Stimulated activated CD4-positive, alpha-beta T cell treated with anti-CD3 and anti-CD28 coated beads, Interleukin-12 subunit alpha, Interleukin-12 subunit beta, amount 100 ng/mL, for 48 hours (primary cell): Measurements from ENCODE around the gene CLTCL1.
"Not testable (repeated sequence)": the region's sequence is repeated elsewhere in the genome, so short reads cannot be mapped to it uniquely, and the experiment has no call there.

Experiments used
- DNase-seq, 3 donors: peaks; one replicate each; pipeline ENCODE4 v3.0.0-alpha.2; 2020; ENCODE audit warnings: low read depth in 2 of 3, low spot score in 1 of 3

Gene CLTCL1

GRCh38 chr22:19291580-19292457 is at the start of gene CLTCL1:
Gene CLTCL1, minus strand, starts transcription at chr22:19291719. Its CDS starts 78 bp downstream, at chr22:19291641.
- DNase-seq, result peak; percentile 41 to 72 (median 47)

DNA sequence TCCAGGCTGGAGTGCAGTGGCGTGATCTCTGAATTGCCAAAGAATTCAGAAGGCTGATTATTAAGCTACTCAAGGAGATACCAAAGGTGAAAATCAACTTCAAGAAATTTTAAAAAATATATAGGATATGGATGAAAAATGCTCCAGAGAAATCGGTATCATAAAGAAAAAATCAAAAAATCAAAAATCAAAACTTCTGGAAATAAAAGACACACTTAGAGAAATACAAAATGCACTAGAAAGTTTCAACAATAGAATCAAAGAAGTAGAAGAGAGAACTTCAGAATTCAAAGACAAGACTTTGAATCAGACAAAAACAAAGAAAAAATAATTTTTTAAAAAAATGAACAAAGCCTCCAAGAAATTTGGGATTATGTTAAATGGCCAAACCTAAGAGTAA is 45.6 kb upstream of the CLTCL1 start:
- DNase-seq, result no peak

DNA sequence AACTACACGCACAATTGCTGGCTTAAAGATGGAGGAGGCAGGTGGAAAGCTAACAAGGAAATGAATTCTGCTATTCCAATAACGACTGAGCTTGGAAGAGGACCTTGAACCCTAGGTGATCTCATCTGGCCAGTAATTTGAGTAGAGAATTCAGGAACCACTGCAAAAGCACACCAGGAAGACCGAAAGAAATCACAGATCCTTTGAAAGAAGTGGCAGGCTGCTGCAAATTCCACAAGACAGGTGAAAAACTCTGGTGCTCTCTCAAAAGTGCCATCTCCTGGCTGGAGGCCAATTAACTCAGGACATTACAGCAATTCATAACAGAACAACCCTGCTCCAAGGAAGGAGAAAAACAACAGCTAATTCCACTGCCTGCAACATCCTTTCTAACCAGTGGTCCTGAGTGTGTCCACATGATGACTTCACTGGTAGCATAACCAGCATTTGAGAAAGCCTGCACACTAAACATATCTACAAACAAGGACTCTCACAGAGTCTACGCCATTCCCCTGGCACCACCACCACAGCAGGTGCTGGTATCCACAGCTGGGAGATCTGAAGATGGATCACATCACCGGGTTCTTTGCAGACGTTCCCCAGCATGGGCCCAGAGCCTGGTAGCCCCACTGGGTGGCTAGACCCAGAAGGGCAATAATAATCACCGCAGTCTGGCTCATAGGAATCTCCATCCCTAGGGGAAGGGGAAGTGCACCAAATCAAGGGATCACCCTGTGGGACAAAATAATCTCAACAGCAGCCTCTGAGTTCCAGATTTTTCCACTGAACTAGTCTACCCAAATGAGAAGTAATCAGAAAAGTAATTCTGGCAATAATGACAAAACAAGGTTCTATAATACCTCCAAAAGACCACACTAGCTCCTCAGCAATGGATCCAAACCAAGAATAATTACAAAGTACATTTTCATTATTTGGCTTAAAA is 44.9 kb upstream of the CLTCL1 start:
- DNase-seq, result no peak

DNA sequence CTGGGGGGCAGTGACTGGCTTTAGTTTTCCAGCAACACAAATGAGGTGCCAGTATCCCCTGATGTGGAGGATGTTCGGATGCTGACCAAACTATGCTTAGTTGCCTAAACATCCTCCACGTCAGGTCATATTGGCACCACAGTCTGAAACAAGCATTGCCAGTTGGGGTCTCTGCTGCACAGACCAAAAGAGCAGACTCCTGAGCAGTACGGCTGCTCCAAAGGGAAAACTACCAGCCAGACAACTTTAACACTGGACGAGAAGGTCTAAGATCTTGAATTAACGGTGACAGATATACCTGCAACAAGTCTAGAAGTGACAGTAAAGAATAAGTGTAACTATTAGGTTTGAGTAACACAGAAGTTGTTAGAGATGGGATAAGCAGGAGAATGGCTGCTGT is 40.5 kb upstream of the CLTCL1 start:
- DNase-seq, result no peak

DNA sequence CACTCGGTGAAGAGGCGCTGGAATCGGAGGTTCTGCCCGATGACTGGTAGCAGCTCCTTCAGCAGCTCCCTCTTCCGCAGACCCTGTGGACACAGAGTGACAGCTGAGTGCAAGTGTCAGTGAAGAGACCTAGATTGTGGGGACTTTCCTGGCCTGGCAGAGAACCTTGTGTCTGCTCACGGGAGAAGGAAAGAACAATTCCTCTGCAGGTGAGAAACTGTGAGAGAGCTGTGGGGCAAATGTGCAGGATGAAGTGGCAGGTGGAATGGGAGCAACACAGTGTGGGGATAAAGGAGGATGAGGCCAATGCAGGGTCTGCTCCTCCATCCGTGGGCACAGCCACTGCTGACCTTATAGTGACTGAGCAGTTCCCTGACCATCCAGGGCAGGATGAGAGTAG is 40.0 kb upstream of the CLTCL1 start:
- DNase-seq, result no peak

DNA sequence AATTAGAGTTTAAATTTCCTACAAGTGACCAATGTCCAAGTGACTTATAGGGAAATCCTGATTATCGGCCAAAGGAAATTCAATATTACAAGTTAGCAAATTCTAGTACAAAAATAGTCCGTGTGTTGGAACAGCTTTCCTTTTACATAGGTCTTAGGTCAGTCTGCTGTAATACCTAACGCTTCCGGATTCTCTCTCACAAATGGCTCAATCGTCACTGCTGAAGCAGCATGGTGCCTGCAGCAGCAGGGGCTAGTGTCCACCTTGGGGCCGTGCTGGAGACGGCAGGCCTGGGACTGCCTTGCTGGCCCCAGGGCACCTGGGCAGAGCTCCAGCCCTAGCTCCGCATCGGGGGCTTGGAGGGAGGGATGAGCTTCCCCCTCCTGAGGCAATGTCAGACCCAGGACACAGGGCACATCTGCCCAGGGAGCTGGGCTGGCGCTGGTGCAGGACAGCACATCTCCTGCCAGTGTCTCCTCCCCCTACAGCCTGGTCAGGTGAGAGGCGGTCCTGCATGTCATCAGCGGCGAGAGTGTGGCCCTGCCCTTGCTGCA is 39.4 kb upstream of the CLTCL1 start:
- no peak for DNase-seq

DNA sequence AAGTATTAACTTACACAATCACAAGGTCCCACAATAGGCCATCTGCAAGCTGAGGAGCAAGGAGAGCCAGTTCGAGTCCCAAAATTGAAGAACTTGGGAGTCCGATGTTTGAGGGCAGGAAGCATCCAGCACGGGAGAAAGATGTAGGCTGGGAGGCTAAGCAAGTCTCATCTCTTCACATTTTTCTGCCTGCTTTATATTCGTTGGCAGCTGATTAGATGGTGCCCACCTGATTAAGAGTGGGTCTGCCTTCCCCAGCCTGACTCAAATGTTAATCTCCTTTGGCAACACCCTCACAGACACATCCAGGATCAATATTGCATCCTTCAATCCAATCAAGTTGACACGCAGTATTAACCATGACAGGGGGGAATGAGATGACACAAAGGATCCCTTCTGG is 38.7 kb upstream of the CLTCL1 start:
- not testable (repeated sequence) for DNase-seq

DNA sequence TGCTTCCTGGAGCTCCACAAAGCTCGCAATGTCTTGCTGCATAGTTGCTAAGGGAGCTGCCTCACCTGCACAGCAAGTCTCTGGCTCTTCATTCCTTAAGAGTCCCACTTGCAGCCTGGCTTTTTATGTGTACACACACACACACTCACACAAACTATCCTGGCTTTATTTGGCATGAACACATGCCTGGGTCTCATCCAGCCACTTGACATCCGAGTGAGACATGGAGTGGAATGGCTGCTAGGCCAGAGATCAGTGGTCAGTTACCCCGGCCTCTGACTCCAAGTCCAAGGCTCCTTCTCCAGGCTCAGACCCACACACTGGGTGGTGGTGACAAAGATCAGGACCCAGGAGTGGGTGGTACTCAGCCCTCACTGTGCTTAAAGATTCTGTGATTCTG is 37.9 kb upstream of the CLTCL1 start:
- no peak for DNase-seq

GRCh38 chr22:19325296-19325948 is 33.9 kb upstream of the CLTCL1 start:
- no peak for DNase-seq

DNA sequence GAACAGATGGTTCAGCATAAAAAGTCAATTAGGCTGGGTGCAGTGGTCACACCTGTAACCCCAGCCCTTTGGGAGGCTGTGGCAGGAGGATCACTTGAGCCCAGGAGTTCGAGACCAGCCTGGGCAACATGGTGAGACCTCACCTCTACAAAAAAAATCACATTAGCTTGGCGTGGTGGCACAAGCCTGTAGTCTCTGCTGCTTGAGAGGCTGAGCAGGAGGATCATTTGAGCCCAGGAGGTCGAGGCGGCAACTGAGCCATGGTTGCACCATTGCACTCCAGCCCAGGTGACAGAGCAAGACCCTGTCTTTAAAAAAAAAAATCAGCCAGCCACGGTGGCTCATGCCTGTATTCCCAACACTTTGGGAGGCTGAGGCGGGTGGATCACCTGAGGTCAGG is 31.9 kb upstream of the CLTCL1 start:
- DNase-seq, result not testable (repeated sequence)

GRCh38 chr22:19321757-19322156 is 30.2 kb upstream of the CLTCL1 start:
- no peak for DNase-seq

DNA sequence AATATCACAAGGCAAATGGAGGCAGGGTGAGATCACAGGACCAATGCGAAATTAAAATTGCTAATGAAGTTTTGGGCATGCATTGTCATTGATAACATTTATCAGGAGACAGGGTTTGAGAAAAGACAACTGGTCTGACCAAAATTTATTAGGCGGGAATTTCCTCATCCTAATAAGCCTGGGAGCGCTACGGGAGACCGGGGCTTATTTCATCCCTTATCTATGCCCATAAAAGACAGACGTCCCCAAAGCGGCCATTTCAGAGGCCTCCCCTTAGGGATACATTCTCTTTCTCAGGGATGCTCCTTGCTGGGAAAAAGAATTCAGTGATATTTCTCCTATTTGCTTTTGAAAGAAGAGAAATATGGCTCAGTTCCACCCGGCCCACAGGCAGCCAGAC is 28.6 kb upstream of the CLTCL1 start:
- not testable (repeated sequence) for DNase-seq

GRCh38 chr22:19319281-19319680 is 27.8 kb upstream of the CLTCL1 start:
- no peak for DNase-seq

- DNase-seq, result no peak
These were observed 26.3 kb upstream of the CLTCL1 start for GRCh38 chr22:19317865-19318264.

- DNase-seq, result no peak
These were observed 16.4 kb upstream of the CLTCL1 start for GRCh38 chr22:19307872-19308271.

DNA sequence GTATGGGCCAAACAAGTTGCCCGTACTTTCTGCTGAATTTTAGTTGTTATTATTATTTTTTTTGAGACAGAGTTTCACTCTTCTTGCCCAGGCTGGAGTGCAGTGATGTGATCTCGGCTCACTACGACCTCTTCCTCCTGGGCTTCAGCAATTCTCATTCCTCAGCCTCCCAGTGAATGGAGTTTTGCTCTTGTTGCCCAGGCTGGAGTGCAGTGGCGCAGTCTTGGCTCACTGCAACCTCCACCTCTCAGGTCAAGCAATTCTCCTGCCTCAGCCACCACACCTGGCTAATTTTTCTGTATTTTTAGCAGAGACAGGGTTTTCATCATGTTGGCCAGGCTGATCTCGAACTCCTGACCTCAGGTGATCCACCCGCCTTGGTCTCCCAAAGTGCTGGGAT is 15.0 kb upstream of the CLTCL1 start:
- not testable (repeated sequence) for DNase-seq

GRCh38 chr22:19304547-19304946 is 13.0 kb upstream of the CLTCL1 start:
- DNase-seq, result no peak

- DNase-seq, result no peak
These were observed 12.3 kb upstream of the CLTCL1 start for GRCh38 chr22:19303785-19304184.

DNA sequence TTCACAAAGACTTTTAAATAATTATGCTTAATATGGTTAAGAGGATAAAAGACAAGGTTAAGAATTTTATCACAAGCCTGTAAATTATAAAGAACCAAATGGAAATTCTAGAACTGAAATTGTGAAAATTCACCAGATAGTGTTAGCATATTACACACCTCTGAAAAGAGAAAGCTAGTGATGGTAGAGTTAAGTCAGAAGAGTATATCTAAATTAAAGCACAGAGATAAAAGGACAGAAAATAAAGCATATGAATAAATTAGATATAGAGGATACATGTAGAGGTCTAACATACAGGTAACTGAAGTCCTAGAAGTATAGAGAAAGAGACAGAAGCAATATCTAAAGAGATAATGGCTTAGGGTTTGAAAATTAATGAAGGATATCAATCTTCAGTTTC is 4.2 kb upstream of the CLTCL1 start:
- DNase-seq, result no peak

- DNase-seq, result no peak
These were observed 1.1 kb upstream of the CLTCL1 start for GRCh38 chr22:19292458-19293230.
